A673 (cell line): ENCODE results near the gene GRIK2.

Experiments
- CTCF ChIP-seq: fragments of 300-800, 200-600 bp; sonication (generic); conservative IDR thresholded peaks from 2 replicates; pipeline ENCODE4 v1.5.1; 2017; ENCODE audit warnings: low read depth, mild to moderate bottlenecking, antibody characterized with exemption, low read length, moderate library complexity, mixed read lengths
- EZH2 ChIP-seq: fragments of 200-600 bp; sonication (generic); IDR thresholded peaks from 2 replicates; pipeline ENCODE4 v1.6.1; 2017; ENCODE audit warnings: borderline replicate concordance, low read depth, mild to moderate bottlenecking, mixed read lengths, antibody characterized with exemption, low read length; ENCODE audit not compliant: poor library complexity, severe bottlenecking

GRCh38 chr6:101444717-101445116 lies 51.2 kb downstream of the GRIK2 start:
- TF ChIP-seq CTCF (no peak), EZH2 (no peak)
